WTC11 (cell line): ENCODE data around the gene LHPP. TPM values are rescaled to one million over a fixed set of nuclear protein-coding genes. Genes with fewer than 3 reads are reported as not detected.

Experiments used
- AFF4 ChIP-seq: sonication (generic); formaldehyde crosslinking; IDR thresholded peaks from 2 replicates; pipeline ENCODE4 v1.8.1; 2023; ENCODE audit warnings: mild to moderate bottlenecking, missing genetic modification reagents, borderline replicate concordance
- ARID4B ChIP-seq: sonication (generic); formaldehyde crosslinking; IDR thresholded peaks from 2 replicates; pipeline ENCODE4 v1.8.0; 2023; ENCODE audit warnings: missing genetic modification reagents, mild to moderate bottlenecking, borderline replicate concordance
- E2F4 ChIP-seq: sonication (generic); formaldehyde crosslinking; IDR thresholded peaks from 2 replicates; pipeline ENCODE4 v1.8.1; 2022; ENCODE audit warnings: low read depth, mild to moderate bottlenecking, moderate library complexity, missing genetic modification reagents, borderline replicate concordance
- ELF4 ChIP-seq: sonication (generic); formaldehyde crosslinking; IDR thresholded peaks from 2 replicates; pipeline ENCODE4 v1.8.1; 2022; ENCODE audit warnings: low read depth, mild to moderate bottlenecking, moderate library complexity, missing genetic modification reagents
- ERG ChIP-seq: fragments of 250-450 bp; sonication (Bioruptor Pico); IDR thresholded peaks from 2 replicates; pipeline ENCODE4 v1.8.0; 2021; ENCODE audit warnings: mild to moderate bottlenecking
- HMGXB4 ChIP-seq: sonication (generic); formaldehyde crosslinking; IDR thresholded peaks from 2 replicates; pipeline ENCODE4 v1.8.1; 2023; ENCODE audit warnings: mild to moderate bottlenecking, moderate library complexity, missing genetic modification reagents
- RELA ChIP-seq: sonication (generic); formaldehyde crosslinking; IDR thresholded peaks from 2 replicates; pipeline ENCODE4 v1.8.1; 2022; ENCODE audit warnings: missing genetic modification reagents, mild to moderate bottlenecking, borderline replicate concordance
- TCF7 ChIP-seq: sonication (generic); formaldehyde crosslinking; IDR thresholded peaks from 2 replicates; pipeline ENCODE4 v1.8.0; 2022; ENCODE audit warnings: mild to moderate bottlenecking, low read depth, missing genetic modification reagents, moderate library complexity
- TEAD1 ChIP-seq: sonication (generic); formaldehyde crosslinking; IDR thresholded peaks from 2 replicates; pipeline ENCODE4 v1.8.0; 2022; ENCODE audit warnings: mild to moderate bottlenecking, missing genetic modification reagents
- ZBTB21 ChIP-seq: sonication (generic); formaldehyde crosslinking; IDR thresholded peaks from 2 replicates; pipeline ENCODE4 v1.8.1; 2023; ENCODE audit warnings: mild to moderate bottlenecking, missing genetic modification reagents, borderline replicate concordance
- ZNF219 ChIP-seq: sonication (generic); formaldehyde crosslinking; IDR thresholded peaks from 2 replicates; pipeline ENCODE4 v1.8.0; 2023; ENCODE audit warnings: missing genetic modification reagents, mild to moderate bottlenecking, borderline replicate concordance
- ZNF232 ChIP-seq: sonication (generic); formaldehyde crosslinking; IDR thresholded peaks from 2 replicates; pipeline ENCODE4 v1.8.0; 2022; ENCODE audit warnings: mild to moderate bottlenecking, missing genetic modification reagents
- ZNF423 ChIP-seq: fragments of 250-450 bp; sonication (Bioruptor Pico); IDR thresholded peaks from 2 replicates; pipeline ENCODE4 v2.1.2; 2022; ENCODE audit warnings: mild to moderate bottlenecking, moderate library complexity
- ZNF512 ChIP-seq: sonication (generic); formaldehyde crosslinking; IDR thresholded peaks from 2 replicates; pipeline ENCODE4 v1.8.1; 2022; ENCODE audit warnings: missing genetic modification reagents, borderline replicate concordance
- total RNA-seq: library from RNA; stranded (reverse); gene quantifications from 3 replicates; pipeline ENCODE4 v1.2.3, GENCODE V29; 2021

Gene LHPP
- total RNA-seq, 1 experiment from 2014 or later: 33.2 TPM

GRCh38 chr10:124660404-124661125 lies 198.9 kb downstream of the LHPP start (continued):
- TF ChIP-seq ZNF512 (CRISPR knock-in tag): no peak
- TF ChIP-seq E2F4 (CRISPR knock-in tag): no peak
- TF ChIP-seq HMGXB4 (CRISPR knock-in tag): no peak
- no peak for TF ChIP-seq ELF4
- TF ChIP-seq TCF7: no peak
- no peak for TF ChIP-seq RELA (CRISPR knock-in tag)
- no peak for TF ChIP-seq AFF4 (CRISPR knock-in tag)
- TF ChIP-seq ZNF232: no peak
- no peak for TF ChIP-seq ARID4B (CRISPR knock-in tag)
- no peak for TF ChIP-seq ZBTB21
- no peak for TF ChIP-seq ZNF423 (CRISPR knock-in tag)
- no peak for TF ChIP-seq ERG (CRISPR knock-in tag)
- TF ChIP-seq ZNF219 (CRISPR knock-in tag): no peak
- no peak for TF ChIP-seq TEAD1 (CRISPR knock-in tag)
